ENCODE measurements around the gene SLC49A3.
"Not testable (repeated sequence)": the region's sequence is repeated elsewhere in the genome, so short reads cannot be mapped to it uniquely, and the experiment has no call there.

Gene SLC49A3

GRCh38 chr4:700587-701264 lies 11.8 kb upstream of the SLC49A3 start:
- no peak for FAIRE-seq

- no peak for FAIRE-seq
Observed at GRCh38 chr4:699816-700580, 11.0 kb upstream of the SLC49A3 start.

- not testable (repeated sequence) for FAIRE-seq
Observed at GRCh38 chr4:694341-694940, 5.5 kb upstream of the SLC49A3 start.

GRCh38 chr4:692771-693554 lies 4.0 kb upstream of the SLC49A3 start:
- FAIRE-seq: no peak

GRCh38 chr4:689723-690122 lies 772 bp upstream of the SLC49A3 start:
- no peak for FAIRE-seq

- no peak for FAIRE-seq
Observed at GRCh38 chr4:687971-688853, 739 bp downstream of the SLC49A3 start.

GRCh38 chr4:687048-687970 lies 1.6 kb downstream of the SLC49A3 start:
- no peak for FAIRE-seq

- no peak for FAIRE-seq
Observed at GRCh38 chr4:686413-687040, 2.4 kb downstream of the SLC49A3 start.

GRCh38 chr4:685679-686412 lies 3.1 kb downstream of the SLC49A3 start:
- FAIRE-seq: no peak

- FAIRE-seq: no peak
Observed at GRCh38 chr4:684623-685327, 4.2 kb downstream of the SLC49A3 start.

- no peak for FAIRE-seq
Observed at GRCh38 chr4:683982-684622, 4.8 kb downstream of the SLC49A3 start.

GRCh38 chr4:683247-683897 lies 5.6 kb downstream of the SLC49A3 start:
- no peak for FAIRE-seq

- no peak for FAIRE-seq
Observed at GRCh38 chr4:682490-683172, 6.3 kb downstream of the SLC49A3 start.

GRCh38 chr4:681736-682451 lies 7.1 kb downstream of the SLC49A3 start:
- no peak for FAIRE-seq

GRCh38 chr4:680928-681645 lies 7.9 kb downstream of the SLC49A3 start:
- FAIRE-seq: no peak

GRCh38 chr4:680551-680927 lies 8.4 kb downstream of the SLC49A3 start:
- FAIRE-seq: no peak

All from endometrium (tissue), 2 donors.